Immature natural killer cell (primary cell): ENCODE measurements around the gene ZMAT5. TPM values are rescaled to one million over a fixed set of nuclear protein-coding genes. Genes with fewer than 3 reads are reported as not detected.

Source experiments
- DNase-seq, 3 donors: peaks; one replicate each; pipeline ENCODE4 v3.0.0; 2022; ENCODE audit warnings: mixed read lengths in 1 of 3
- H3K27ac Mint-ChIP-seq, 6 donors: one replicate each; pipeline ENCODE4 v1.8.0; 2020; ENCODE audit warnings: mixed read lengths in 6 of 6, mild to moderate bottlenecking in 5 of 6, inconsistent platforms in 4 of 6, moderate library complexity in 3 of 6
- H3K27me3 Mint-ChIP-seq, 3 donors: one replicate each; pipeline ENCODE4 v1.8.0; 2020 to 2021; ENCODE audit warnings: low read depth in 3 of 3, mild to moderate bottlenecking in 3 of 3, mixed read lengths in 3 of 3, moderate library complexity in 3 of 3, inconsistent platforms in 1 of 3
- H3K36me3 Mint-ChIP-seq, 3 donors: one replicate each; pipeline ENCODE4 v1.8.0; 2020; ENCODE audit warnings: mixed read lengths in 3 of 3, inconsistent platforms in 2 of 3, mild to moderate bottlenecking in 2 of 3
- H3K4me1 Mint-ChIP-seq, 2 donors: one replicate each; pipeline ENCODE4 v1.8.0; 2020; ENCODE audit warnings: inconsistent platforms in 2 of 2, mild to moderate bottlenecking in 2 of 2, mixed read lengths in 2 of 2, moderate library complexity in 1 of 2
- H3K4me3 Mint-ChIP-seq, 5 donors: one replicate each; pipeline ENCODE4 v1.8.0; 2020; ENCODE audit warnings: mild to moderate bottlenecking in 5 of 5, mixed read lengths in 5 of 5, inconsistent platforms in 3 of 5, moderate library complexity in 3 of 5
- H3K9me3 Mint-ChIP-seq, 6 donors: one replicate each; pipeline ENCODE4 v1.8.0; 2020; ENCODE audit warnings: mild to moderate bottlenecking in 6 of 6, mixed read lengths in 6 of 6, inconsistent platforms in 4 of 6, moderate library complexity in 3 of 6
- polyA plus RNA-seq, 3 donors: library from polyadenylated mRNA; unstranded; fragments of 300-500 nt; fragmentation: Illumina TruSeq; gene quantifications; one replicate each; pipeline ENCODE4 v1.2.3, GENCODE V29; 2021

Gene ZMAT5
- polyA plus RNA-seq, 3 donors from 2014 or later: 59.3 to 77.7 (median 72.2) TPM

DNA sequence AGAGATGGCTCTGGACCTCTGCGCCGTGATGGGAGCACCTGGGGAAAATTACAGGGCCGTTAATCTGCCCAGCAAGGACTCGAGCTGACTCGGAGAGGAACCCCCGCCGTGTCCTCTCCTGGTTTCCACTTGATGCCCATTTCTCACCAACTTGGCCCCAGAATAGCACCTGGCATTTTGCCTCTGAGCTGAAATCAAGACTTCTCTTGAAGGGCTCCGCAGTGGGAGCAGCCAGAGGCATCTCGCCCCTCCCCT lies 66.0 kb downstream of the ZMAT5 start:
- H3K27ac Mint-ChIP-seq: no peak overlapping the region
- no peaks in the 10 kb centered on the region for H3K9me3 Mint-ChIP-seq
- no peaks in the 10 kb centered on the region for H3K4me1 Mint-ChIP-seq
- no peak for DNase-seq
- peaks cover 0 to 10% (median 4%) of the 10 kb centered on the region in 3 donors for H3K36me3 Mint-ChIP-seq
- no peak overlapping the region for H3K4me3 Mint-ChIP-seq
- H3K27me3 Mint-ChIP-seq: peaks cover 0 to 7% (median 4%) of the 10 kb centered on the region in 3 donors

DNA sequence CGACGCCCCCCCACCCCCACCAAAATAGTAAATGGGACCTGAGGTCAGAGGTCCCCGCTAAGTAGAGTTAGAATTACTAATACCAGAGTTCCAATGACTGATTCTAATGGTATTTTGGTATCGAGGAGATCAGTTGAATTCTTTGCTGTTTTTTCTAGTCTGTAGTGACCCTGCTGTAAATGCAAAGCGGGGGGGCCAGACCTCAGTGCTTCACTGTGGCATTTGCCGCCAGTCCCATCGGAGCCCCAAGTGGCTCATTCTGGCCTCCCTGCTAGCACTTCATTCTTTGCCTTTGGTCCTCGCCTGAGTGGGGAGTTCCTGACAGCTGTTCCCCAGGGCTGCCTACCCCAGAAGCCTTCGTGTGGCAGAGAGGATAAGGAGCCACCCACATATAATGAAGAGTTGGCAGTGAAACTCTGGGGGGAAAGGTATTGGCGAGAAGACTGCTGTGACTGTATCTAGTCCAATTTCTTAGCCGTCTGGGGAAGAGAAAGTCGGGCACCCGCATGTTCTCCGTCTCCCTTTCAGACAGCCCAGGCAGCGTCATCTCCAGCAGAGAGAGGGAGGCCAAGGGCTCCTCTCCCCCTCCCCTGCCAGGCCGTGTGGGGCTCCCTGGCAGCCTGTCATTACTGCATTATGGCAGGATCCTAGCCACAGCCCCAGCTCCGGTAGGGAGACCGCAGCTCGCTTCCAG lies 66.5 kb downstream of the ZMAT5 start:
- Mint-ChIP-seq H3K36me3 (peaks cover 0 to 10% (median 4%) of the 10 kb centered on the region in 3 donors), H3K27ac (no peak overlapping the region), H3K4me3 (no peak overlapping the region), H3K9me3 (no peaks in the 10 kb centered on the region), H3K4me1 (no peaks in the 10 kb centered on the region), H3K27me3 (peaks cover 0 to 7% (median 4%) of the 10 kb centered on the region in 3 donors)
- DNase-seq: no peak

DNA sequence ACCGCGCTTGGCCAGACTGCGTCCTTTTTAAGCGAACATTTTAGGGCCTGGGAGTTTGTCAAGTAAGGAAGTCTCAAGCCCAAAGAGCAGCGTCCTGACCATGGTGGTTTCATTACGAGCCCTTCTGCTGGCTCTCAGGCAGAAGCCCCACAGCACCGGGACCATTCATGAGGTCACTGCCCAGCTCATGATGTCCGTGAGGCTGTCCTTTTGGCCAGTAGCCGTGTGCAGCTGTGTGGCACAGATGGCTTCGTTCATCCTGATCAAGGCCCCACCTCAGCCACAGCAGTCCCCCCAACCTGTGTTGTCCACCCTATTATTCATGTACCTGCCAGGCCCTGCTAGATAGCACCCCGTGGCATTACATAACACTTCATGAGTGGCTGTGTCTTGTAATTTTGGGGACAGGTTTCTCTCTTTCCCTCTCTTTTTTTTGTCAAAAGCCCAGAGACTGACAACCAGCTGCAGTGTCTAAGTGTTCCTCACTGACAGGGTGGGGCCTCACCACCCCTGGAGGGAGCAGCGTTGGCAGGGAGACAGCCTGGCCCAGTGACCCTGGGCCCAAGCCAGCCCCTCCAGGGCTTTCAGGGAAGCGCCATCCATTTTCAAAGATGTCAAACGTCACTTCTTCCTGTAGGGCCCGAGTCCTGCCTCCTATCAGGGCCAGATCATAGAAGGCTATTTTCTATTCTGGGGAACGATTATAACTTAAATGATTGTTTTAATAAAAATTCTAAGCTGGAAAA lies 68.8 kb downstream of the ZMAT5 start:
- H3K36me3 Mint-ChIP-seq: peaks cover 0 to 12% (median 4%) of the 10 kb centered on the region in 3 donors
- peaks cover 0 to 7% (median 4%) of the 10 kb centered on the region in 3 donors for H3K27me3 Mint-ChIP-seq
- H3K4me3 Mint-ChIP-seq: no peak overlapping the region
- H3K9me3 Mint-ChIP-seq: no peaks in the 10 kb centered on the region
- DNase-seq: no peak
- no peaks in the 10 kb centered on the region for H3K4me1 Mint-ChIP-seq
- no peak overlapping the region for H3K27ac Mint-ChIP-seq

DNA sequence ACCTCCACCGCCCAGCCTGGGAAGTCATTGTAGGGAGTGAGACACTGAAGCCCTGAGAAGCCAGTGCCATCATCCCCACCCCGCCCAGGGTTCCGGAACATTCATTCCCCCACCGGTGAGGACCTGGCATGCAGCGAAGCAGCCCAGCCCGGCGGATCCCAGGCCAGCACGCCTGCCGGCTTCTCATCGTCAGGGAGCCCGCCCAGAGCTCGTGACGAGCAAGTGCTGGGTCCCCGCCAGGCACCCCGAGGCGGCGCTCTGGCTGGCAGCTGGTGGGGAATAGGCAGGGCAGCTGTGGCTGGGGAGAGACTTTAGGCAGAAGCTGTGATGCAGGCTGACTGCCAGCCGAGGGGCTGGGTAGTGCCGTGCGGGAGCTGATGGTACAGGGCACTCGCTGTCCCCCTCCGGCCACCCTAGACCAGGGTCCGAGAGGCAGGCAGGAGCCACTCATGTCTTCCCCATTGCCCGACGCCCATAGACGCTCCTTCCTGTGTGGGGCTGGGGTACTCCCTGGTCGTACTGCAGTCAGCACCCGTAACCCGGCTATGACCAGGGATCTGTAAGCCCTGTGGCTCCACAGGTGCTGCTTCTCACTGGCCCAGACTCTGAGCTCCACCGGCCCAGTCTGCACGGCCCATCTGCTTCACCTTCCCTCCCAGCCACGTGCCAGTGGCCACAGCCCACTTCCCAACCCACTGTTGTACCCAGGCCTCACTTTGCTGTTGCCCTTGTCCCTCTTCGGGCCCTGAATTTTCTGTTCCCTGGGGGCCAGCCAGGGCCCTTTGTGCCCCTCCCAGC lies 71.5 kb downstream of the ZMAT5 start:
- peaks cover 0 to 8% of the 10 kb centered on the region in 2 donors for H3K4me1 Mint-ChIP-seq
- peaks cover 0 to 16% (median 4%) of the 10 kb centered on the region in 3 donors for H3K36me3 Mint-ChIP-seq
- no peaks in the 10 kb centered on the region for H3K9me3 Mint-ChIP-seq
- no peak for DNase-seq
- H3K4me3 Mint-ChIP-seq: no peak overlapping the region
- H3K27ac Mint-ChIP-seq: no peak overlapping the region
- peaks cover 0 to 3% (median 0%) of the 10 kb centered on the region in 3 donors for H3K27me3 Mint-ChIP-seq

DNA sequence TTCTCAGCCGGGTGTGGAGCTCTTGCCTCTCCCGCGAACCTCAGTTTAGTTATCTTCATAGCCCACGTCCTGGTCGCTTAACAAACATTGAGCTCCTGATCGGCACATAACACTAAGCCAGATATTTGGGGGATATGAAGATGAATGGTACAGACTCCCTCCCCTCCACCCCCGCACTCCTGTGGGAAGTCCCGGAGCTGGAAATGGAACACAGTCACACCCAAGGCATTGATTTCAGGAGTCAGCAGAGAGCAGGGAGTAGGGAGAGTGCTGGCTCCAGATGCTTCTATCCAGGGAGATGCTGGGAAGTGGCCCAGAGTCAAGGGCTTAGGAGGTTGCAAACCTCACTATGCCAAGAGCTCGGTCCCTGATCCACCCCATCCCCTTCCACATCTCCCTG lies 73.1 kb downstream of the ZMAT5 start:
- Mint-ChIP-seq H3K4me1 (peaks cover 0 to 11% of the 10 kb centered on the region in 2 donors), H3K9me3 (no peaks in the 10 kb centered on the region), H3K36me3 (peaks cover 0 to 15% (median 4%) of the 10 kb centered on the region in 3 donors), H3K4me3 (no peak overlapping the region), H3K27ac (no peak overlapping the region), H3K27me3 (peaks cover 0 to 2% (median 0%) of the 10 kb centered on the region in 3 donors)
- no peak for DNase-seq

DNA sequence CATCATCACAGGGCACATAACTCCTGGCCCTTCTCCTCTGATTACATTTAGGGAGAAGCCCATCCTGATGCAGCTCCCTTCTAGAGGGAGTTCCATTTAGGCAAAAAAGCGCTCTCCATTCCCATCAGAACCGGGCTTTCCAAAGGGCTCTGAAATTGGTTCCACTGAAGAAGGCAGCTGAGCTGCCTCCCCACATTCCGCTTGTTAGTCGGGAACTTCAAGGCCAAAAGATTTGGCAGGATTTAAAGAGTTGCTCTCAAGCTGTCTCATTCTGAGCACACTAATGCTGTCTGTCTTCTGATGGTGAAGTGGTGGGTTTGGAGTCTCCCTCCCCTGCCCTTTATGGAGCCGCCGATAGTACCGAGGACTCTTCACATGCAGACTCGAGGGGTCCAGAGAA lies 73.6 kb downstream of the ZMAT5 start:
- Mint-ChIP-seq H3K27me3 (peaks cover 0 to 2% (median 0%) of the 10 kb centered on the region in 3 donors), H3K4me3 (no peak overlapping the region), H3K4me1 (peaks cover 0 to 11% of the 10 kb centered on the region in 2 donors), H3K9me3 (no peaks in the 10 kb centered on the region), H3K27ac (peak overlapping the region in 1 of 6 donors; percentile 41), H3K36me3 (peaks cover 0 to 15% (median 2%) of the 10 kb centered on the region in 3 donors)
- no peak for DNase-seq

DNA sequence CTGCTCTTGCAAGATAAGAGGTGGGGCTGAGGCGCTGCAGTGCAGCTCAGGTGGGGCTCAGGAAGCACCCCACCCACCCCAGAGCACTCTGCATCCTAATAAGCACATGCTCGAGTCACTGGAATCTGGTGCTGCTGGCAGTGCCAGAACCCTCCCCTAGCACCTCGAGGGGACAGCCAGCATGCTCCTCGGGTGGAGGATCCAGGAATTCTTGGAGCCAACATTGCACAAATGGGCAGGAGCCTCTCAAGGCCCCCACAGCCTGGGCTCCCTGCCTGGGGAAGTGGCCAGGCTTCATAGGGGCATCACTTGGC lies 74.5 kb downstream of the ZMAT5 start:
- Mint-ChIP-seq H3K9me3 (no peaks in the 10 kb centered on the region), H3K27ac (peak overlapping the region in 1 of 6 donors; percentile 56)

DNA sequence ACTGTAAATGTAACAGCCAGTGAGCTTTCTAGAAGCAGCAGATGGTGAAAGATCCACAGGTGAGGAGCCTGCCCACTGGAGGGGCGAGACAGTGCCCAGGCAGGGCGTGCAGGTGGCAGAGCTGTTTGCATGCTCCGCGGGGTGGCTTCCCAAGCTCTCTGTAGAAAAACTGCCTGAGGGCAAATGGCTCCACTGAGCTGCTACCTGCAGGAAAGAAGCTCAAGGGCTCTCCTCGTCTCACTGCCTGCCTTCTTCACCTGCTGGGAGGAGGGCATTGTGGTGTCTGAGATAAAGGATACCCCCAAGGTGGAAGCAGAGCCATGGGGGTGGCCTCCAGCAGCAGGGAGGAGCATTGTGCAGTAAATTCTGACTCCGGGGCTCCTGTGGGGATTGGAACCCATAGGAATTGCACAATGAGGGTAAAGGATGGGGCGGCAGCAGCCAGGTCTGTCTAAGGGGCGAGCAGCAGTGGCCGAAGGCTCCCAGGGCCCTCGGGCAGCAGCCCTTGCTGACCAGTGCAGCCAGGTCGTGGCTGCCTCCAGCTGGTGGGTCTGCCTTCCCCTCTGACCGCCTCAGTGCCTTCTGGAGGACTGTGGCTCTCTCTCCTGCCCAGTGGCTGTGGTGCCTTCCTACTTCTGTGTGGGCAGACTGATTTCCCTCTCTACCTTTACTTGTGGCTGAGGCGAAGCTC lies 75.0 kb downstream of the ZMAT5 start:
- H3K27ac Mint-ChIP-seq: peak overlapping the region in 1 of 6 donors; percentile 56

More for the DNA sequence above, 74.5 kb downstream of the ZMAT5 start:
- peaks cover 0 to 11% of the 10 kb centered on the region in 2 donors for H3K4me1 Mint-ChIP-seq
- no peak overlapping the region for H3K4me3 Mint-ChIP-seq
- H3K27me3 Mint-ChIP-seq: peaks cover 0 to 2% (median 0%) of the 10 kb centered on the region in 3 donors
- DNase-seq: no peak
- H3K36me3 Mint-ChIP-seq: peaks cover 0 to 18% (median 0%) of the 10 kb centered on the region in 3 donors

DNA sequence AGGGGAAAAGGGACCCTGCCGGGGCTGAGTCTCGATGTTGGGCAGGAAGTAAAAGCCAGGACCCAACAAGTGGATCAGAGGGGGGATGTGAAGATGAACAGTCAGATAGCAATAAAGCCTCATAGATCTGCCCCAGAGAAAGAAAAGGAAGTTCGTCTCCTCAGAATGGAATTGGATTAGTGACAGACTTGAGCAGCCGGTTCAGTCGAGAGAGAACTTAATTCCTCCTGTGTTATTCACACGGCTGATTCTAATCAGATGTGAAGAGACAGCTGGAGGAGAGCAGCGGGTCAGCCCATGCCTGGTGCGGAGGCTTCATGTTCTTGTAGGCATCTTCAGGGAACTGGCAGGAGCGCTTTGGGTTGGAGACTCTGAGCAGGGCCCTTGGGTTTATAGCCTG lies 76.3 kb downstream of the ZMAT5 start:
- peaks cover 0 to 11% of the 10 kb centered on the region in 2 donors for H3K4me1 Mint-ChIP-seq
- no peak overlapping the region for H3K4me3 Mint-ChIP-seq

More for the DNA sequence above, 75.0 kb downstream of the ZMAT5 start:
- Mint-ChIP-seq H3K36me3 (peaks cover 0 to 21% (median 0%) of the 10 kb centered on the region in 3 donors), H3K4me3 (no peak overlapping the region), H3K9me3 (no peaks in the 10 kb centered on the region), H3K27me3 (peaks cover 0 to 2% (median 0%) of the 10 kb centered on the region in 3 donors), H3K4me1 (peaks cover 0 to 11% of the 10 kb centered on the region in 2 donors)
- no peak for DNase-seq

DNA sequence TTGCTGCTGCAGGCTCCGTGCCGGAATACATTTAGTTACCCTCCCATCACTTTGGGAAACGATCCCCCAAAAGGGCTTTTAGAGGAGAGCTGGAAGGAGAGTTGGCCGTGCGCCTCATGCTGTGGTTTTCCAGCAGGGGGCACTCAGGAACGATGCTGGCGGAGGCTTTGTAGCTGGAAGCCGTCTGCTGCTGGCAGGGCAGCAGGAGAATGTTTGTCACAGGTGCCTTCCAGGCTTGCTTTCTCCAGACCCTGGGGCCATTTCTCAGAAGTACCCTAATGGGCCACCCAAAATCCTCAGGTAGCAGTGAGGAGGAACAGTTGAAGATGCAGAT lies 77.0 kb downstream of the ZMAT5 start:
- H3K9me3 Mint-ChIP-seq: no peaks in the 10 kb centered on the region
- H3K4me1 Mint-ChIP-seq: peaks cover 0 to 11% of the 10 kb centered on the region in 2 donors
- DNase-seq: no peak
- H3K27ac Mint-ChIP-seq: peak overlapping the region in 1 of 6 donors; percentile 55
- H3K4me3 Mint-ChIP-seq: no peak overlapping the region
- peaks cover 0 to 2% (median 0%) of the 10 kb centered on the region in 3 donors for H3K27me3 Mint-ChIP-seq
- peaks cover 0 to 21% (median 0%) of the 10 kb centered on the region in 3 donors for H3K36me3 Mint-ChIP-seq

More for the DNA sequence above, 76.3 kb downstream of the ZMAT5 start:
- H3K36me3 Mint-ChIP-seq: peaks cover 0 to 21% (median 0%) of the 10 kb centered on the region in 3 donors
- peaks cover 0 to 2% (median 0%) of the 10 kb centered on the region in 3 donors for H3K27me3 Mint-ChIP-seq
- H3K9me3 Mint-ChIP-seq: no peaks in the 10 kb centered on the region
- no peak for DNase-seq
- no peak overlapping the region for H3K27ac Mint-ChIP-seq

DNA sequence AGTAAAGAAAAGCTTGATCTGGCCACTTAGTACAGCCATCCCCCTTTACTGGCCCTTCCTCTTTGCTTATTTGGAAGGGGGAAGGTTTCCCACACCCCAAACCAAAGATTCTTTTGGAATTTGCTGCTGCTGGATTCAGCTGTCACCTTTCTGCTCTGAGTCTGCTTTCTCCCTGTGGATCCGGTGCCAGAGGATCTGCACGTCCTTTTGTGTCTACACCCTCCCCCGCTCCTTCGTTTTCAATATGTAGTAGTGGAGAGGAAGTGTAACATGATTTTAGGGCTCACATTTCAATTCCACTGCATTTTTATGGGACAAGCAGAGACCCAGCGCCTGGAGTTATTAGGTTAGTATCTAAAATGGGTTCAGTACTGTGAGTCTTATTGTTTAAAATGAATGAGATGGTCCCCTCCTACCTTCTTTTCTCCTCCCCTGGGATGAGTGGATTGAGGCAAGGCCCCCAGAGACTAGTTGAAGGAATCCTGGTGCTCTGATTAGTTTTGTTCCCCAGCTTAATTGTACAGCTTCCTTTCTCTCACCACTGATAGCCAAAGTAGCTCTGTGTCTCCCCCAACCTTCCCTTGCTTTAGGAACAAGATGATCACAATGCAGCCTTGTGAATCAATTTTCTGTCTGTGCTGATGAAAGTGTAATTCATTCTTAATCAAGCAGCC lies 77.5 kb downstream of the ZMAT5 start:
- Mint-ChIP-seq H3K36me3 (peaks cover 0 to 26% (median 0%) of the 10 kb centered on the region in 3 donors), H3K9me3 (no peaks in the 10 kb centered on the region), H3K4me3 (no peak overlapping the region), H3K27me3 (peaks cover 0 to 2% (median 0%) of the 10 kb centered on the region in 3 donors), H3K27ac (peak overlapping the region in 1 of 6 donors; percentile 55), H3K4me1 (peaks cover 0 to 11% of the 10 kb centered on the region in 2 donors)
- DNase-seq: no peak

DNA sequence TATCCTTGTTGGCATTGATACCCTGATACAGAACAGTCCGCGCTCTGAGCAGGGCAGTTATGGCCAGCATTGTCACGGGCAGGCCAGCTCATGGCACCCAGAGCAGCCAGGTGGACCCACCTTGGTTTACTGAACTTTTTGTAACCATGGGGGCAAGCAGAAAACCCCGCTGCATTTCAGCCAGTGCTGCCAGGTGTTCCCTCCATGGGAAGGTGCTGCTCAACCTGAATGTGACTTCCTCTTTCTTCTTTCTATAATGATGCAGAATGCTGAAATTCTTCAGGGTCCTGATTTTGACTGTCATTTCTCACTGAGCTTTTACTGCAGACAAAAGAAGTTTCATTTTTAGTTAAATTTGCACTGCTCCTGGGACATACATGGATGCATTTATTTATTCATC lies 82.6 kb downstream of the ZMAT5 start:
- DNase-seq: no peak
- Mint-ChIP-seq H3K27ac (no peak overlapping the region), H3K4me1 (no peaks in the 10 kb centered on the region), H3K4me3 (no peak overlapping the region), H3K27me3 (no peaks in the 10 kb centered on the region), H3K9me3 (no peaks in the 10 kb centered on the region), H3K36me3 (peaks cover 4 to 46% (median 14%) of the 10 kb centered on the region in 3 donors)

DNA sequence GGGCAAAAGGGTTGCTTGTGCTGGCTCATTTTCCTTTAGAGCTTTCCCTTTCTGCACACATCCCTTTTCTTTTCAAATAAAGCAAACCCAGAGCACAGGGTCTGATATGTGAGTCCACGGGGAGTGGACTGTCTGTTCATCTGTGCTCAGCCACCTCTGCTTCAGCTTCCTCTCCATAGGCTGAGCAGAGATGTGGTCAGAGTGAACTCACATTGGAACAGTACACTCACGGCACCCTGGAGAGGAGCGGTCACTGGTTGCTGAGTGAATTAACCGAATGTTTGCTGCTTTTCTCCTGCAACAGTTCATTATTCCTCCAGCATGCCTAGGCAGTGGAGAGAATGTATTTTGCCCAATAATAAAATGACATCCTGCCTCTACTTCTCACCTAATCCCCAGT lies 83.3 kb downstream of the ZMAT5 start:
- Mint-ChIP-seq H3K4me3 (no peak overlapping the region), H3K27me3 (no peaks in the 10 kb centered on the region), H3K4me1 (no peaks in the 10 kb centered on the region), H3K36me3 (peaks cover 4 to 44% (median 16%) of the 10 kb centered on the region in 3 donors), H3K27ac (no peak overlapping the region), H3K9me3 (no peaks in the 10 kb centered on the region)
- DNase-seq: no peak
